ENCODE results near the gene SP6. TPM values are rescaled to one million over a fixed set of nuclear protein-coding genes. Genes with fewer than 3 reads are reported as not detected.

Gene SP6
- total RNA-seq, 4 donors from 2014 or later, result 6.6 to 29.3 (median 19.9) TPM

GRCh38 chr17:47879028-47879585 is 28.1 kb upstream of the SP6 start:
- no peaks in the 10 kb centered on the region for H3K9me3 ChIP-seq
- H3K36me3 ChIP-seq, result no peaks in the 10 kb centered on the region
- H3K27ac ChIP-seq, result no peak overlapping the region
- H3K4me3 ChIP-seq, result no peak overlapping the region
- 70% methylated on average over 2 of the region's 2 CpGs for WGBS
- DNase-seq (ENCODE audit: low spot score in 2 of 2), result no peak
- H3K27me3 ChIP-seq, result peaks cover 35% of the 10 kb centered on the region
- H3K4me1 ChIP-seq, result peaks cover 24% of the 10 kb centered on the region
- no peak for TF ChIP-seq POLR2A (IDR thresholded peaks at IDR 0.05)
- no peak for TF ChIP-seq CTCF (IDR thresholded peaks at IDR 0.05)
- no peak for TF ChIP-seq EP300 (IDR thresholded peaks at IDR 0.05)
- TF ChIP-seq POLR2AphosphoS5 (IDR thresholded peaks at IDR 0.05), result no peak

GRCh38 chr17:47878203-47879027 is 27.5 kb upstream of the SP6 start:
- Histone ChIP-seq H3K4me3 (no peak overlapping the region), H3K4me1 (peaks cover 18% of the 10 kb centered on the region), H3K36me3 (no peaks in the 10 kb centered on the region), H3K9me3 (no peaks in the 10 kb centered on the region), H3K27ac (no peak overlapping the region), H3K27me3 (peaks cover 40% of the 10 kb centered on the region)
- TF ChIP-seq CTCF (IDR thresholded peaks at IDR 0.05) (no peak), EP300 (IDR thresholded peaks at IDR 0.05) (no peak), POLR2AphosphoS5 (IDR thresholded peaks at IDR 0.05) (no peak), POLR2A (IDR thresholded peaks at IDR 0.05) (no peak)
- DNase-seq (ENCODE audit: low spot score in 2 of 2), result no peak
- WGBS, result 47% methylated on average over 9 of the region's 10 CpGs

- TF ChIP-seq EP300 (IDR thresholded peaks at IDR 0.05) (no peak), CTCF (IDR thresholded peaks at IDR 0.05) (no peak)
- H3K4me1 ChIP-seq, result peaks cover 17% of the 10 kb centered on the region
- H3K9me3 ChIP-seq, result no peaks in the 10 kb centered on the region
- H3K36me3 ChIP-seq, result no peaks in the 10 kb centered on the region
- no peak overlapping the region for H3K4me3 ChIP-seq
- DNase-seq (ENCODE audit: low spot score in 2 of 2), result no peak
- peaks cover 49% of the 10 kb centered on the region for H3K27me3 ChIP-seq
- H3K27ac ChIP-seq, result no peak overlapping the region
- WGBS, result 56% methylated on average over 9 of the region's 9 CpGs
Observed at GRCh38 chr17:47877368-47878034, 26.5 kb upstream of the SP6 start.

- H3K36me3 ChIP-seq, result no peaks in the 10 kb centered on the region
- WGBS, result 54% methylated on average over 10 of the region's 11 CpGs
- H3K9me3 ChIP-seq, result no peaks in the 10 kb centered on the region
- peaks cover 15% of the 10 kb centered on the region for H3K4me1 ChIP-seq
- no peak overlapping the region for H3K4me3 ChIP-seq
- H3K27ac ChIP-seq, result no peak overlapping the region
- no peak for DNase-seq (ENCODE audit: low spot score in 2 of 2)
- TF ChIP-seq EP300 (IDR thresholded peaks at IDR 0.05) (no peak), CTCF (IDR thresholded peaks at IDR 0.05) (no peak), POLR2A (IDR thresholded peaks at IDR 0.05) (no peak), POLR2AphosphoS5 (IDR thresholded peaks at IDR 0.05) (no peak)
- peaks cover 70% of the 10 kb centered on the region for H3K27me3 ChIP-seq
Observed at GRCh38 chr17:47875011-47875985, 24.3 kb upstream of the SP6 start.
